HEK293 (cell line): ENCODE results near the gene PCDH12.
"Not testable (repeated sequence)": the region's sequence is repeated elsewhere in the genome, so short reads cannot be mapped to it uniquely, and the experiment has no call there.

ENCODE experiments used
- CTCF ChIA-PET: fragments of 350-600 bp; formaldehyde crosslinking; extraction: SDS; loops from one replicate; lab custom pipeline; 2021; ENCODE audit warnings: antibody characterized with exemption; lab: Yijun Ruan, JAX
- POLR2A ChIA-PET: fragments of 300-600 bp; formaldehyde crosslinking; extraction: SDS; loops from one replicate; lab custom pipeline; 2020; ENCODE audit warnings: antibody characterized with exemption, inconsistent platforms; lab: Yijun Ruan, JAX
- H3K27ac ChIP-seq: fragments of 200-500 bp; sonication (Bioruptor generic); 2 replicates; pipeline ENCODE4 v1.5.1; 2014; ENCODE audit warnings: low read depth, low read length, control low read depth, inconsistent platforms; ENCODE audit errors: extremely low read depth
- H3K36me3 ChIP-seq, 2 experiments: fragments of 200-500 bp in 1 of 2; sonication (Bioruptor generic) in 1 of 2; 1 replicate in 1 of 2; 2 replicates in 1 of 2; pipeline ENCODE4 v1.5.1; 2014 to 2017; ENCODE audit warnings: inconsistent platforms in 2 of 2, low read length in 2 of 2; ENCODE audit not compliant: control insufficient read depth in 2 of 2, insufficient read depth in 1 of 2
- H3K4me1 ChIP-seq: fragments of 200-500 bp; sonication (Bioruptor generic); 2 replicates; pipeline ENCODE4 v1.5.1; 2014; ENCODE audit warnings: mild to moderate bottlenecking, low read length, inconsistent platforms; ENCODE audit not compliant: control insufficient read depth, insufficient read depth
- H3K4me3 ChIP-seq: 2 replicates; pipeline ENCODE4 v1.5.1; 2011; ENCODE audit warnings: low read depth, mild to moderate bottlenecking, control low read depth, low read length, moderate library complexity
- H3K9me3 ChIP-seq: fragments of 200-500 bp; sonication (Bioruptor generic); 2 replicates; pipeline ENCODE4 v1.5.1; 2014; ENCODE audit warnings: low read depth, low read length, inconsistent platforms; ENCODE audit not compliant: control insufficient read depth, insufficient read depth
- GFI1B ChIP-seq: fragments of 450-650 bp; formaldehyde crosslinking; IDR thresholded peaks from 2 replicates; pipeline ENCODE4 v1.5.1; 2016; ENCODE audit warnings: missing biosample characterization, missing genetic modification characterization
- SCRT1 ChIP-seq: fragments of 450-650 bp; formaldehyde crosslinking; IDR thresholded peaks from 2 replicates; pipeline ENCODE4 v1.5.1; 2016; ENCODE audit warnings: missing biosample characterization, missing genetic modification characterization, borderline replicate concordance
- SCRT2 ChIP-seq: fragments of 450-650 bp; formaldehyde crosslinking; IDR thresholded peaks from 2 replicates; pipeline ENCODE4 v1.5.1; 2016; ENCODE audit warnings: missing biosample characterization, missing genetic modification characterization
- ZBTB20 ChIP-seq: fragments of 450-650 bp; formaldehyde crosslinking; IDR thresholded peaks from 2 replicates; pipeline ENCODE4 v1.5.1; 2016; ENCODE audit warnings: missing biosample characterization, missing genetic modification characterization
- ZFHX2 ChIP-seq: fragments of 450-650 bp; formaldehyde crosslinking; conservative IDR thresholded peaks from 2 replicates; pipeline ENCODE4 v1.5.1; 2016; ENCODE audit warnings: missing biosample characterization, missing genetic modification characterization
- ZFP3 ChIP-seq: fragments of 450-650 bp; formaldehyde crosslinking; IDR thresholded peaks from 2 replicates; pipeline ENCODE4 v1.5.1; 2016; ENCODE audit warnings: low read depth, missing biosample characterization, missing genetic modification characterization
- ZNF10 ChIP-seq: fragments of 450-650 bp; formaldehyde crosslinking; IDR thresholded peaks from 2 replicates; pipeline ENCODE4 v1.5.1; 2017; ENCODE audit warnings: missing biosample characterization, missing genetic modification characterization
- ZNF114 ChIP-seq: fragments of 450-650 bp; formaldehyde crosslinking; IDR thresholded peaks from 2 replicates; pipeline ENCODE4 v1.5.0; 2017; ENCODE audit warnings: missing biosample characterization, missing genetic modification characterization
- ZNF184 ChIP-seq: fragments of 450-650 bp; IDR thresholded peaks from 2 replicates; pipeline ENCODE4 v1.5.1; 2018; ENCODE audit warnings: missing biosample characterization, mild to moderate bottlenecking, missing genetic modification characterization
- ZNF266 ChIP-seq: fragments of 450-650 bp; formaldehyde crosslinking; IDR thresholded peaks from 2 replicates; pipeline ENCODE4 v1.5.1; 2016; ENCODE audit warnings: missing biosample characterization, missing genetic modification characterization, low read depth
- ZNF292 ChIP-seq: fragments of 450-650 bp; formaldehyde crosslinking; IDR thresholded peaks from 2 replicates; pipeline ENCODE4 v1.5.1; 2016; ENCODE audit warnings: low read depth, missing biosample characterization, missing genetic modification characterization, borderline replicate concordance
- ZNF335 ChIP-seq: fragments of 450-650 bp; formaldehyde crosslinking; conservative IDR thresholded peaks from 2 replicates; pipeline ENCODE4 v1.5.1; 2016; ENCODE audit warnings: missing biosample characterization, missing genetic modification characterization
- ZNF521 ChIP-seq: fragments of 450-650 bp; formaldehyde crosslinking; IDR thresholded peaks from 2 replicates; pipeline ENCODE4 v1.5.1; 2017; ENCODE audit warnings: missing biosample characterization, mild to moderate bottlenecking, missing genetic modification characterization
- ZNF548 ChIP-seq: fragments of 450-650 bp; formaldehyde crosslinking; IDR thresholded peaks from 2 replicates; pipeline ENCODE4 v1.5.1; 2016; ENCODE audit warnings: missing biosample characterization, missing genetic modification characterization
- ZNF654 ChIP-seq: fragments of 450-650 bp; formaldehyde crosslinking; IDR thresholded peaks from 2 replicates; pipeline ENCODE4 v1.5.1; 2016; ENCODE audit warnings: low read depth, missing biosample characterization, missing genetic modification characterization
- TF ChIP-seq, protein P1 (sequence below): fragments of 450-650 bp; IDR thresholded peaks from 2 replicates; pipeline ENCODE4 v1.5.1; 2018; ENCODE audit warnings: missing biosample characterization, mild to moderate bottlenecking, missing genetic modification characterization
- TF ChIP-seq, protein P2 (sequence below): fragments of 450-650 bp; formaldehyde crosslinking; IDR thresholded peaks from 2 replicates; pipeline ENCODE4 v1.5.1; 2017; ENCODE audit warnings: missing biosample characterization, missing genetic modification characterization

The PCDH12 gene

DNA sequence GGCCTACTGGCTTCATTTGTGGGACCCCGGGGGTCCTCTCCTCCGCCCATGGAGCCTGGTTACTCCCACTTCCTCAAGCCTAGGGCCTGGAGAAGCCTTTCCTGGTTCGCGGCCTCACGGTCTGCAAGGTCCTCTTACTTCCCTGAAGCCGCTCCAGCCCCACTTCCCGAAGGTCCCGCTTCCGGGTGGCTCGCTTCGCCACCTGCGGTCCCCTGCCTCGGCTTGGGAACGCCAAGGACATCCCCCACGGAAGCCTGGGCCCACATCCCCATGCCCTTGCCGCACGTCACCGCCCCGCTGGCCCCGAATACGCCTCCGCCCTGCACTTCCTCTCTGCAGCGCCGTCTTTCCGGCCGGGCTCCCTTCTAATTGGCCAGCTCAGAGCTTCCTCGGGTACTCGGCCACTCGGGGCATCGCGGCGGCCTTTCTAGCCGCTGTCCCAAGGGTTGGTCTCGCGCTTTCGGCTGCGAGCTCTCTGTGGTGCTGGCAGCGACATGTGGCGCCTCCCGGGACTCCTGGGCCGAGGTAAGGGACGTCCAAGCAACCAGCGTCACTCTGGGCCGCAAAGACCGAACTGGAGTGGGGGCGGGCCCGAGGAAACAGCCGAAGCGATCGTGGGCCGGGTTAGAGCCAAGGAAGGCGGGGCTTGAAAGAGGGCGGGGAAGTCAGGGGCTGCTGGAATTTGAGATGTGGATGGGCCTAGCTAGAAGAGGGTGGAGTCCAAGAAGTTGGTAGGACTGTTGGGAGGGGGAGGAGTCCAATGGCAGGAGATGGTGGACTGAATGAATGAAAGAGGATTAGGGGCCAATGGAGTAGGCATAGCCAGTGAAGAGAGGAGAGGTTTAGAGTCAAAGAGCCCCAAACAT lies 34.3 kb downstream of the PCDH12 start, which contains the start of gene DELE1 (continued):
- TF ChIP-seq, protein P1, sequence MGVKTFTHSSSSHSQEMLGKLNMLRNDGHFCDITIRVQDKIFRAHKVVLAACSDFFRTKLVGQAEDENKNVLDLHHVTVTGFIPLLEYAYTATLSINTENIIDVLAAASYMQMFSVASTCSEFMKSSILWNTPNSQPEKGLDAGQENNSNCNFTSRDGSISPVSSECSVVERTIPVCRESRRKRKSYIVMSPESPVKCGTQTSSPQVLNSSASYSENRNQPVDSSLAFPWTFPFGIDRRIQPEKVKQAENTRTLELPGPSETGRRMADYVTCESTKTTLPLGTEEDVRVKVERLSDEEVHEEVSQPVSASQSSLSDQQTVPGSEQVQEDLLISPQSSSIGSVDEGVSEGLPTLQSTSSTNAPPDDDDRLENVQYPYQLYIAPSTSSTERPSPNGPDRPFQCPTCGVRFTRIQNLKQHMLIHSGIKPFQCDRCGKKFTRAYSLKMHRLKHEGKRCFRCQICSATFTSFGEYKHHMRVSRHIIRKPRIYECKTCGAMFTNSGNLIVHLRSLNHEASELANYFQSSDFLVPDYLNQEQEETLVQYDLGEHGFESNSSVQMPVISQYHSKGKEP (tag by site-specific recombination), result peak; percentile 86
- TF ChIP-seq ZNF548 (tag by site-specific recombination) (no peak), ZNF335 (tag by site-specific recombination) (peak; percentile 92)
- TF ChIP-seq, all 188 proteins: peak for 49

DNA sequence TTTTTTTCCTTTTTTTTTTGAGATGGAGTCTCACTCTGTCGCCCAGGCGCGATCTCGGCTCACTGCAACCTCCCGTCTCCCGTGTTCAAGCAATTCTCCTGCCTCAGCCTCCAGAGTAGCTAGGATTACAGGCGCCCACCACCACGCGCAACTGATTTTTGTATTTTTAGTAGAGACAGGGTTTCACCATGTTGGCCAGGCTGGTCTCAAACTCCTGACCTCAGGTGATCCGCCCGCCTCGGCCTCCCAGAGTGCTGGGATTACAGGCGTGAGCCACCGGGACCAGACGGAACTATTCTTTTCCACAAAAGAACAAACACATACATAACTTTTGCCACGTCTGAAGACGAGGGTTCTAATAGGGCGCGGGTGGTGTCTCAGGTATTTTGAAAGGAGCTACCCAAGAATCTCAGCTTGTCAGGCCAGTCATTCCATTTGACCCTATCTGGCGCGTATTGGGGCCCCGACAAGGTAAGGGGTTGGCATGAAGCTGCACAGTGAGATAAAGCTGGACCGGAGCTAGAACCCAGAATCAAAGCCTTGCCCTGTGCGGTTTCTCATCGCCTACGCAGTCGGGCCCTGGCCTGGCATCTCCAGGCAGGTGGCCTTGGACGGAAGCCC lies 35.1 kb downstream of the PCDH12 start:
- not testable (repeated sequence) for H3K9me3 ChIP-seq, H3K4me1 ChIP-seq
- H3K36me3 ChIP-seq, result peaks cover 24 to 30% of the 10 kb centered on the region in 2 experiments
- ChIA-PET CTCF (interaction anchor here (0.5 to 1.9 kb wide), 10 partner anchors 25 to 231 kb away, joined by 3 to 15 read pairs (median 3); partner anchors contain the start of genes PCDH1 and PCDH12), POLR2A (interaction anchor here (0.6 to 1.8 kb wide), 22 partner anchors 7 to 304 kb away, joined by 3 to 19 read pairs (median 5); partner anchors contain the start of genes ARAP3, DIAPH1, HDAC3 and PCDH1)
- peak overlapping the region; percentile 80; the same call in 1 of the 2 replicates for H3K27ac ChIP-seq
- H3K4me3 ChIP-seq, result peak overlapping the region; percentile 94

- Histone ChIP-seq H3K4me3 (no peak overlapping the region), H3K9me3 (no peaks in the 10 kb centered on the region), H3K36me3 (peaks cover 8 to 9% of the 10 kb centered on the region in 2 experiments), H3K27ac (no peak overlapping the region), H3K4me1 (no peaks in the 10 kb centered on the region)
- no peak for TF ChIP-seq GFI1B (tag by site-specific recombination)
- no peak for TF ChIP-seq ZNF266 (tag by site-specific recombination)
- no peak for TF ChIP-seq ZFHX2
- TF ChIP-seq ZNF10 (tag by site-specific recombination), result no peak
- TF ChIP-seq SCRT1, result peak; percentile 80
- TF ChIP-seq ZFP3 (tag by site-specific recombination), result no peak
- TF ChIP-seq ZNF114 (tag by site-specific recombination), result no peak
- TF ChIP-seq ZNF184 (tag by site-specific recombination), result no peak
- TF ChIP-seq ZNF654, result no peak
- no peak for TF ChIP-seq ZBTB20 (tag by site-specific recombination)
- peak; percentile 90 for TF ChIP-seq SCRT2 (tag by site-specific recombination)
- TF ChIP-seq ZNF292 (tag by site-specific recombination), result no peak
- TF ChIP-seq, protein P2, sequence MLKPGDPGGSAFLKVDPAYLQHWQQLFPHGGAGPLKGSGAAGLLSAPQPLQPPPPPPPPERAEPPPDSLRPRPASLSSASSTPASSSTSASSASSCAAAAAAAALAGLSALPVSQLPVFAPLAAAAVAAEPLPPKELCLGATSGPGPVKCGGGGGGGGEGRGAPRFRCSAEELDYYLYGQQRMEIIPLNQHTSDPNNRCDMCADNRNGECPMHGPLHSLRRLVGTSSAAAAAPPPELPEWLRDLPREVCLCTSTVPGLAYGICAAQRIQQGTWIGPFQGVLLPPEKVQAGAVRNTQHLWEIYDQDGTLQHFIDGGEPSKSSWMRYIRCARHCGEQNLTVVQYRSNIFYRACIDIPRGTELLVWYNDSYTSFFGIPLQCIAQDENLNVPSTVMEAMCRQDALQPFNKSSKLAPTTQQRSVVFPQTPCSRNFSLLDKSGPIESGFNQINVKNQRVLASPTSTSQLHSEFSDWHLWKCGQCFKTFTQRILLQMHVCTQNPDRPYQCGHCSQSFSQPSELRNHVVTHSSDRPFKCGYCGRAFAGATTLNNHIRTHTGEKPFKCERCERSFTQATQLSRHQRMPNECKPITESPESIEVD (tag by site-specific recombination), result no peak
- TF ChIP-seq ZNF521, result no peak
- CTCF ChIA-PET, result interaction anchor here (1.1 to 2.1 kb wide), 2 partner anchors 31 to 40 kb away, joined by 3 to 15 read pairs; no protein-coding TSS in a partner anchor
- POLR2A ChIA-PET, result interaction anchor here (1.5 kb wide), 1 partner anchor 274 kb away, joined by 4 read pairs; no protein-coding TSS in a partner anchor
Observed at GRCh38 chr5:141920771-141921170, 37.2 kb downstream of the PCDH12 start.
